Mucosa of descending colon (tissue), 3 donors: ENCODE results near the gene AGAP1. TPM values are rescaled to one million over a fixed set of nuclear protein-coding genes. Genes with fewer than 3 reads are reported as not detected.

Experiments used
- ATAC-seq: fragments of 200-7000 bp; cut with Tn5 transposase; one replicate; pipeline ENCODE4 v1.9.1; 2020; ENCODE audit warnings: mild to moderate bottlenecking, moderate library complexity
- DNase-seq, 3 donors: peaks; one replicate each; pipeline ENCODE4 v3.0.0-alpha.2; 2020
- H3K36me3 ChIP-seq: fragments of 200-600 bp; one replicate; pipeline ENCODE4 v1.8.0; 2021; ENCODE audit warnings: low read depth, mild to moderate bottlenecking
- H3K4me1 ChIP-seq: fragments of 200-600 bp; one replicate; pipeline ENCODE4 v1.8.0; 2021; ENCODE audit warnings: low read depth, mild to moderate bottlenecking
- H3K4me3 ChIP-seq: fragments of 200-600 bp; one replicate; pipeline ENCODE4 v1.8.0; 2021; ENCODE audit warnings: mild to moderate bottlenecking
- H3K9me3 ChIP-seq: fragments of 200-600 bp; one replicate; pipeline ENCODE4 v1.8.0; 2021; ENCODE audit warnings: mild to moderate bottlenecking
- CTCF ChIP-seq: fragments of 200-600 bp; IDR thresholded peaks from one replicate; pipeline ENCODE4 v1.8.0; 2022; ENCODE audit warnings: antibody characterized with exemption, mild to moderate bottlenecking
- intact Hi-C, 2 donors: fragments of 100-400 bp; cut with DNase I in 1 of 2; cut with micrococcal nuclease in 1 of 2; formaldehyde crosslinking; loops; one replicate each; pipeline versions ENCODE4 v1.11.0 to v1.11.1; 2022; cut with DNase I, micrococcal nuclease
- total RNA-seq, 3 donors: library from RNA; stranded (reverse); fragmentation: NEBNext Ultra II Directional in 2 of 3; extraction: Animal tissue kit (Norgen Biotek cat#: 25700) in 2 of 3; gene quantifications; one replicate each; pipeline versions ENCODE4 v1.2.1 to v1.2.4, GENCODE V29; 2021 to 2023
- donor health status: DM: no; HTN: no; CAD: no; lungs with moderate emphysema.
- donor health status: DM: no; HTN: no; CAD: no.
- donor health status: DM: no; HTN: yes; CAD: no.

Gene AGAP1
- total RNA-seq, 3 donors from 2014 or later, result 68.1 to 112 (median 88.9) TPM

- Histone ChIP-seq H3K36me3 (no peaks in the 10 kb centered on the region), H3K4me3 (no peak overlapping the region), H3K4me1 (peaks cover 7% of the 10 kb centered on the region), H3K9me3 (no peaks in the 10 kb centered on the region)
- no peak for DNase-seq
- intact Hi-C loops, result loop anchor here in 1 of 2 donors (10.0 kb wide), 2 partner anchors 69 to 609 kb away; no protein-coding TSS in a partner anchor
- no peak for TF ChIP-seq CTCF
- no peak for ATAC-seq
These were observed 250.3 kb downstream of the AGAP1 start for GRCh38 chr2:235744161-235744560.

- TF ChIP-seq CTCF, result no peak
- Histone ChIP-seq H3K9me3 (no peaks in the 10 kb centered on the region), H3K36me3 (no peaks in the 10 kb centered on the region), H3K4me1 (peaks cover 7% of the 10 kb centered on the region), H3K4me3 (no peak overlapping the region)
- intact Hi-C loops, result loop anchor here in 1 of 2 donors (5.0 to 10.0 kb wide), 3 partner anchors 71 to 611 kb away; no protein-coding TSS in a partner anchor
- no peak for DNase-seq
- no peak for ATAC-seq
These were observed 251.8 kb downstream of the AGAP1 start for GRCh38 chr2:235745597-235745996.

- Histone ChIP-seq H3K4me1 (peaks cover 7% of the 10 kb centered on the region), H3K36me3 (no peaks in the 10 kb centered on the region), H3K9me3 (no peaks in the 10 kb centered on the region), H3K4me3 (no peak overlapping the region)
- ATAC-seq (peak; percentile 92), DNase-seq (peak in 2 of 3 donors; percentile 58 to 63)
- intact Hi-C loops, result loop anchor here (1.0 to 10.0 kb wide), 4 partner anchors 72 to 612 kb away; no protein-coding TSS in a partner anchor
- peak; percentile 59 for TF ChIP-seq CTCF
These were observed 252.6 kb downstream of the AGAP1 start for GRCh38 chr2:235746257-235746934.

GRCh38 chr2:235747001-235747785 lies 253.3 kb downstream of the AGAP1 start:
- ATAC-seq (no peak), DNase-seq (no peak)
- no peak for TF ChIP-seq CTCF
- Histone ChIP-seq H3K9me3 (no peaks in the 10 kb centered on the region), H3K4me1 (peaks cover 7% of the 10 kb centered on the region), H3K36me3 (no peaks in the 10 kb centered on the region), H3K4me3 (no peak overlapping the region)
- intact Hi-C loops, result loop anchor here in 1 of 2 donors (5.0 to 10.0 kb wide), 3 partner anchors 72 to 612 kb away; no protein-coding TSS in a partner anchor

- no peak overlapping the region for H3K4me3 ChIP-seq
- no peak for TF ChIP-seq CTCF
- H3K4me1 ChIP-seq, result peaks cover 7% of the 10 kb centered on the region
- intact Hi-C loops, result loop anchor here in 1 of 2 donors (5.0 to 10.0 kb wide), 3 partner anchors 73 to 613 kb away; no protein-coding TSS in a partner anchor
- no peaks in the 10 kb centered on the region for H3K36me3 ChIP-seq
- ATAC-seq, result peak; percentile 66
- H3K9me3 ChIP-seq, result no peaks in the 10 kb centered on the region
- peak in 1 of 3 donors; percentile 34 for DNase-seq
These were observed 253.9 kb downstream of the AGAP1 start for GRCh38 chr2:235747786-235748091.
